Myocyte (in vitro differentiated cells): Measurements from ENCODE around the gene GANC. TPM values are rescaled to one million over a fixed set of nuclear protein-coding genes. Genes with fewer than 3 reads are reported as not detected.

Experiments
- total RNA-seq: library from RNA; depleted of rRNA; stranded (reverse); fragments of >200 nt; gene quantifications from 2 replicates; pipeline ENCODE4 v1.2.3, GENCODE V29; 2014

The GANC gene
- total RNA-seq, 1 donor from 2014 or later = 23.0 TPM

Other genes starting within 250 kb of the GANC start
- not detected in 2 replicates for gene PLA2G4D, start 178.6 kb upstream of the GANC start, total RNA-seq
- not detected in 2 replicates for gene PLA2G4F, start 116.6 kb upstream of the GANC start, total RNA-seq
- 38.6 and 52.6 TPM in 2 replicates for gene VPS39, start 64.9 kb upstream of the GANC start, total RNA-seq
- 53.3 and 82.5 TPM in 2 replicates for gene TMEM87A, start 232 bp downstream of the GANC start, total RNA-seq
- 8.2 and 12.3 TPM in 2 replicates for gene CAPN3, start 86.3 kb downstream of the GANC start, total RNA-seq
- 236 and 741 TPM in 2 replicates for gene ZNF106, start 217.9 kb downstream of the GANC start, total RNA-seq
- 73.0 and 91.6 TPM in 2 replicates for gene SNAP23, start 222.4 kb downstream of the GANC start, total RNA-seq